SH-SY5Y (cell line): ENCODE data around the gene NATD1.

Experiments used
- GATA2 ChIP-seq: IDR thresholded peaks from 2 replicates; pipeline ENCODE4 v1.6.1; 2011; ENCODE audit warnings: mild to moderate bottlenecking, low read depth, low read length
- GATA3 ChIP-seq: IDR thresholded peaks from 2 replicates; pipeline ENCODE4 v1.6.1; 2011; ENCODE audit warnings: low read depth, mild to moderate bottlenecking, low read length, moderate library complexity

- no peak for TF ChIP-seq GATA2
- TF ChIP-seq GATA3: no peak
Measured at GRCh38 chr17:21215935-21216334, 37.3 kb downstream of the NATD1 start.
